ENCODE results near the gene CRADD.
"Not testable (repeated sequence)": the region's sequence is repeated elsewhere in the genome, so short reads cannot be mapped to it uniquely, and the experiment has no call there.

The CRADD gene

DNA sequence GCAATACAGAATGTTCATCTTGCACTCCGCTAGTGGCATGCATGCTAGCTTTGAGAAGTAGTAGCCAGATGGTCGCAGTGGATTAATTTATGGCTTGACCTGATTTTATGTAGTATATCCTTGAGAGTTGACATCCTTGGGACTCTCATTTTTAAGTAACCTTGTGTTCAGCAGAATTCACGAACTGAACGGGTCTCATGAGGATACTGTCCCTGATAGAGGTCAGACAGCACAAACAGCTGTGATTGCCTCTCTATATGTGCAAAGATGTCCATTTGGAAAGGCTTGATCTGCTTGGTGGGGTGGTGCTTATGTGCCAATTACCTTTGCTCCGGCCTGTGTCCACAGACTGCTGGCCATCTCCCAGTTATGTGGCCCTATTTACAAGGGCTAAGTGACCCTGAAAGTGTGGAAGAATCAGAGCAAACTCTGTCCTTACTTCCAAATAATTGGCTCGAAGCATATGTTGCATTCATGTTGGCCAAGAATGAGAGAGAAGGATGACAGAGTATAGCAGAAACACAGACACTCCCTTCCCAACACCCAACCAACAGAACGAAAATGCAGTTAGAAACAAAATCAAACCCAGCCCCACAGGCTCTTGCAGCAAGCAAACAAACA lies 167.1 kb downstream of the CRADD start:
- DNase-seq (ENCODE audit: low read depth): no peak

DNA sequence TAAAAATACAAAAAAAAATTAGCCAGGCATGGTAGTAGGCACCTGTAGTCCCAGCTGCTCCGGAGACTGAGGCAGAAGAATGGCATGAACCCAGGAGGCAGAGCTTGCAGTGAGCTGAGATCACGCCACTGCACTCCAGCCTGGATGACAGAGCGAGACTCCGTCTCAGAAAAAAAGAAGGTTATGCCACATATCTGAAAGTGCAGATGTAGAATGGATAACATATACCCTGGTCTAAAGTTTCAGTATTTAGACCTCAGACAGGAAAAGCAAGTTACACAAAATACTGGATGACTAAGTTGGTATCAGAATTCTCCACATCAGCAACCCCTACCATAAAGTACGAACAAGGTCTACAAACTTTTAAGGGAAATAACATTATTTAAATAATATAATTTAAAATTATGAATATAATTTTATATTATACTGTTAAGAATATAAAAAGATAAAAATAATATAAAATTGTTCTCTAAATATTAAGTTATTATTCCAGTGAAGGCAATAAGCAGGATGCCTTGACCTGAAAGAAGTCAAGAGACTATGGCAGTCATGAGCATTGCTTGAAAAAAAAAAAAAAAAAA lies 169.9 kb downstream of the CRADD start:
- no peak for DNase-seq (ENCODE audit: low read depth)

DNA sequence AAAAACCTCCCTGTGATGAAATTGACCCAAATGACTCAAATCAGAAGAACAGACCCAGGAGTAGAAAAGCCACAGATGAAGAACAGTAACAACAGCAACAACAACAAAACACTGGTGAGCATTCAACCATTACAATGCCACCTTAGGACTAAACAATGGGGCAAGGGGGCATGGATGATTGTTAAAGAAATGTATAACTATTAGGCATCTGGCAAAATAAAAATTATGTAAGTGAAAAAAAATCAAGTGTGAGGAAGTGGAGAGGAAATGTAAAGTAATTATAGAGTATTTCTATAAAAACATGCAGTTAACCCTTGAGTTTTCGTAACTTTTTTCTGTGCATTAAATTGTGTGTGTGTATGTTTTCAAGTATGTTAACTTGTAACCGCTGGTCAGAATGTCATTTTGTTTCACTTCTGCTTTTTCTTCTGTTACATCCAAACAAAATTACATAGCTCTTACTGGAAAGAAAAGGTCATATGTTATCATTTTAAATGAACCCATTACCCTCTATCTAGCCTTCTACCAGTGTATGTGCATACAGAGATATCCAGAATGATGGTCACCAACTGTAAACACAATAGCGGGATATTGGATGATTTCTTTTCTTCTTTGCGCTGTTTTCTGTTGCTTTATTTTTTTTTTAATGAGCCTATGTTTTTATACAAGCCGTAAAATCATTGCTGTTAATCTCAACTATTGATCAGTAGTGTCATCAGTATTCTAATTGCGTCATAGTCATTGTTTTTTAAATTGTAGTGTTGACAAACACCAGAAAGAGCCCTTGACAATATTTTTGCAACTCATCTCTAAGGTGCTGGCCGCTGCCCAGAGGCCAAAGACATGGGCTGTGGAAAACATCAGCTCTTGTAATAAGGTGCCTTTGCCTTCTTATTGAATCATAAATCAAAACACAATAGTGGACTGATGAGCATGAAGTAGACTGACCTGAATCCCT lies 170.6 kb downstream of the CRADD start:
- no peak for DNase-seq (ENCODE audit: low read depth)

DNA sequence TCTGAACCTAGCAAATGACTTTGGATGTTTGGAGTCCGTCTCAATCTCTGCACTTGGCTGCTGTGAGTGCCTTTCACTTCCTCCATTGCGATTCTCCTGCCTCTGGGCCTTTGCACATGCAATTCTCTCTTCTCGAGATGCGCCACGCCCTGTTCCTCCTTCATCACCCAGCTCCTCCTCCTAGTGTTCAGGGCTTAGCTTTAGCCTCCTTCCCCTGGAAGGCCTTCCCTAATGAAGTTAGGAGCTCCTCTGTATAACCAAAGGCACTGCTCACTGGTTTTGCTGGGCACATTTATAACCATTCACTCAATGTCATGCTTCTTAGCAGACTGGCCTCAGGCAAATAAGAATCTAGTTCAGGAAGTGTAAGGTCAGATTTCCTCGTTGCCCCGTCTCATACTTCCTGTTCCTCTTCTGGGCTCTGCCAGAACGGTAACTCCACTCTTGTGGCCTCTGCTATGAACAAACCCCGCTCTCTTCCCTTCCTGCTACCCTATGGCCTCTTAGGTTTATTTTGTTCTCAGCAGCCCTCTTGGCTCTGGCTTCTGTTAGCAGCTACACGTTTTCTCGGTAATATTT lies 171.4 kb downstream of the CRADD start:
- DNase-seq (ENCODE audit: low read depth): no peak

DNA sequence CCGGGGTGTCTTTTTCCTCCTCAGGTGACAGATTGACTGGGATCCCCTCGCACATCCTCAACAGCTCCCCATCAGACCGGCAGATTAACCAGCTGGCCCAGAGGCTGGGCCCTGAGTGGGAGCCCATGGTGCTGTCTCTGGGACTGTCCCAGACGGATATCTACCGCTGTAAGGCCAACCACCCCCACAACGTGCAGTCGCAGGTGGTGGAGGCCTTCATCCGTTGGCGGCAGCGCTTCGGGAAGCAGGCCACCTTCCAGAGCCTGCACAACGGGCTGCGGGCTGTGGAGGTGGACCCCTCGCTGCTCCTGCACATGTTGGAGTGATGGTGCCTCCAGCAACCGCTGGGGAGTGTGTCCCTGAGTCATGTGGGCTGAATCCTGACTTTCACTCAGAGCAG lies 172.8 kb downstream of the CRADD start:
- DNase-seq (ENCODE audit: low read depth): no peak

DNA sequence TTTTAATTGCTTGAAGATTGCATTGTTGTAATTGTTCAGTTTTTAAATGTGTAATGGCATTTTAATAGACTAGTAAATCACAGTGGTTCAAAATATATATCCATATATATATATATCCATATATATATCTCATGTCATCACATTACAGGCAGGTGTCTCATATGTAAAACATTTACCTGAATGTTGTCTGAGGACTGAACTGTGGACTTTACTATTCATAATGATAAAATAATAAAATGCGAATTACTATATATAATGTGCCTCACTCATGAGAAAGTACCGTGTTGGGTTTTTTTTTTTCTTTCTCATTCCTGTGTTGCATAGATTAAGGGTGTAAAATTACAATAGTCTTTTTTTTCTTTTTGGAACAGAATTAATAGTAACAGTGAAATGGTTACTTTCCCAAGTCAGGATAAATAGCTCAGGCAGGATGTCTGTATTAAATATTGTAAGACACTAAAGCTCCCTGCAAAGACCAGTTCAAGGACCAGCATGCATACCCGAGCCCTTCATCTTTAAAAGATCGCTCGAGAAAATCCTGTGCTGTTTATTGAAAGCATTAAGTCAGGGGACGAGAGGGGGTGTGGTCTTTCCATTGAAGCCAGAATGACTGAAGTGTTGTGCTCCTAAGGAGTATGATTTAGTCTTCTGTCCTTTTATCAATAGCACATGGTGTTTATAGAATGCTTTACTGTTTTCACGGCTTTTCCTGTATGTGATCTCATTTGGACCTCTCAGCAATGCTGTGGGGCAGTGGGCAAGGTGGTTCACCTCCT lies 173.5 kb downstream of the CRADD start:
- DNase-seq (ENCODE audit: low read depth): no peak

DNA sequence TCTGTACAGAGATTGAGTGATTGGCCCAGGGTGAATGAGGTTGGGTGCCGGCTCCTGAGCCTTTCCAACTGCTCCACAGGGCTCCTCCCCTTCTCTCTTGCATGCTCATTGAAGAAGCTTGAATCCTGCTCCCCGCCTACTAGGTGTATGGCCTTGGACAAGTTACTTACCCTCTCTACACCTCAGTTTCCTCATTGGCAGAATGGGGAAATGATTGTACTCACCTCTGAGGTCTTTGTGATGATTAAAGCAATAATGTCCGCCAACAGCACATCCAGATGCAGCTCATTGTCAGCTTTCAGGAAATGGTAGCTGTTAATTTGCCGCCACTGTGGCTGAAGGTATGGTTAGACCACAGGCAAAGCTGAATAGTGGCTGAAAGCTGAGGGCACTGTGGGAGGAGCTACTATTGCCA lies 174.1 kb downstream of the CRADD start:
- DNase-seq (ENCODE audit: low read depth): no peak

DNA sequence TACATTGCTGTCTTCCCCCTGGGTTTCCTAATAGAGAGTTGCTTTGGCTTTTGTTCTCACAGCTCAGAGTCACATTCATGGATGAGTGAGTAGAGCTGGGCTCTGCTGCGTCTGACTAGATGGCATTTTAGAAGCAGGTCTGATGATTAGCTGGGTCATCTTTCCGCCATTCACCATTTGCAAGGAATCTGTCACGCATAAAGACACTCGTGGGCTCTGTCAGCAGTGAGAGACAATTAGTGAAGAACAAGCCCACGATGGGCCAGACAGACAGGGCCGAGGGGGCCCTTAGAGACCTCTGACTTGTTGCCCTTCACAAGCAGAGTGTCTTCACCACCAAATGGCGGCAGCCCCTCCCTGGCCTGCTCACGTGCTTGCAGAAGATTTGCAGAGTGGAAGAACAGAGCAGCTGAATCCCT lies 175.0 kb downstream of the CRADD start:
- no peak for DNase-seq (ENCODE audit: low read depth)

DNA sequence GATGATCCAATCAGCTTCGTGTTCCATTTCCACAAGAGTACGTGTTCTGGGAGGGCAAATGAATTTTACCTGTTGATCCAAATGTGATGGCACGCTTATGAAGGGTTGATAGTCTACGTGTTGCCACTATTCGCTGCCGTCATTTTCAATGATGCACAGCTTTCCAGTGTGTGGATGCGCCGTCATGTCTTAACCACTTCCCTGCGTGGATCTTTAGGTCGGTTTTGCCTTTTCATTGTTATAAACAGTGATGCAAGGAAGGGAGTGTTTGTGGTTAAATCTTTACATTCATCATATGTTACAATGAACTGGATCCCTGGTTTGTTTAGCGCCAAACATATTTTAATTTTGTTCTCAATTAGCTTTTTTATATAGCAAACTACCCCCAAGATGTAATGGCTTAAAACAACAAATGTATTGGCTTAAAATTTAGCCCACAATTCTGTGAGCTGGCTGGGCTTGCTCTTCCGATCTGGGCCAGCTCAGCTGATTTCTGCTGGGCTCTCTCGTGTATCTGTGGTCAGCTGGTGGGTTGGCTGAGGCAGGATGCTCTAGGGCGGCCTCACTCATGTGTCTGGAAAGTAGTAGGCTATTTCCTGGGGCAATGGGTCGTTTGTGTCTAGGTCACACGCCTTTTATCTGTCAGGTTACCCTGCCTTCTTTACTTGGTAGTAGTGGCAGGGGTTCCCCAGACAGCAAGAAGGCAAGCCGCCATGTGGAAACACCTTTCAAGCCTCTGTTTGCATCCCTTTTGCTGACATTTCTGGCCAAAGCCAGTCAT lies 176.7 kb downstream of the CRADD start:
- no peak for DNase-seq (ENCODE audit: low read depth)

DNA sequence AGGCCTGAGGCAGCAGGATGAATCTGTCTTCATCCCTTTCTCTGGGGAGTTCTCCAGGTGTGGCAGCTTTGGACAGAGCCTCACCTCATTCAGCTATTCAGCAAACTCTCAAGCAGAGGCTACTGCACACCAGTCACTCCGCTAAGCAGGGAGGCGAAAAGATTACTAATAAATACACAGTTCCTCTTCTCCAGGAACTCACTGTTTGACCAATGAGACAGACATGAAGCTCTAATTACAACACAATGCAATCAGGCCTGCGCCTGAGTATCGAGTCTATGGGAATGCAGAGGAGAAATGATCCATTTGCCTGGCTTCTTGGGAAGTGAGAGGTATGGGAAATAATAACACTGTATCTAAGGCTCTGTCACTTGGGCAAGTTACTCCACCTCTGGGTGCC lies 178.1 kb downstream of the CRADD start:
- no peak for DNase-seq (ENCODE audit: low read depth)

DNA sequence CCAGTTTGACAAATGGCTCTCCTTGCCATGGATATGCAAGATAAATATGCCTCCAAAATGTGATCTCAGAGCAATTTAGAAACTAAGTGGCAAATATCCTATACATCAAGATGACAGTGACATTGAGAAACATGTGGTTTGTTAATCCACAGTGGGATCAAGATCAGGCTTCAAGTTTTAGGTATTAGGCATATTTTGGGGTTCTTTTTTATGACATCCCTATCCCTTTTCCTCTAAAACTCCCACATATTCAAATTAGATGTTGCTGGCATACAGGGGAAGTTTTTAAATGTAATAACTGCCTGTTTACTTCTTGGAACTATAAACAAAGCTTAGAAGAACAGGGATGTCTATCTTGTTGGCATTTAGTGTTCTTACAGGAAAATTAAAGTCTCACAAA lies 179.4 kb downstream of the CRADD start:
- no peak for DNase-seq (ENCODE audit: low read depth)

DNA sequence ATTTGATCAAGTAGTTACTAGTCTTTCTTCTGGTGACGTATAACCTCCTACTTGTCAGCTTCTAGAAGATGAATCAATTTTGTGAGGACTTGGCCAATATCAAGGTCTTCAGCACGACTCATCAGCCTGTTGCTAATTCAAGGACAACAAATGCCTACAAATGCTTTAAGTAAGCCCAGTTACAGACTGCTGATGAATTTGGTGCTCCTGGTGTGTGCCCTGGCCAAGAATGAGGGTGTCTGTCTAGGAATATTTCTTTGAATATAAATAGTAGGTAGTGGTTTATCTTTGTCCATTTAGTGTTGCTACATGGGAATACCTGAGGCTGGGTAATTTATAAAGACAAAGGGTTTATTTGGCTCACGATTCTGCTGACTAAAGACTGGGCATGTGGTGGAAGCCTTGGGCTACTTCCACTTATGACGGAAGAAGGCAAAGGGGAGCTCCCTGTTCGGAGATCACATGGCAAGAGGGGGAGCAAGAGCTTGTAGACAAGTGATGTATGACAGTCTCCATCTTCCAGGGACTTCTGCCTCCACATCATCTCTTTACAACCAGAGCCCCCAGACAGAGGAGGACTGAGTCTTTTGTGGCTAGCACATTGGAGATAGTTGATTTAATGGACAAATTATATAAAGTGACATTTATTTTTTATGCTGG lies 180.2 kb downstream of the CRADD start:
- DNase-seq (ENCODE audit: low read depth): no peak

DNA sequence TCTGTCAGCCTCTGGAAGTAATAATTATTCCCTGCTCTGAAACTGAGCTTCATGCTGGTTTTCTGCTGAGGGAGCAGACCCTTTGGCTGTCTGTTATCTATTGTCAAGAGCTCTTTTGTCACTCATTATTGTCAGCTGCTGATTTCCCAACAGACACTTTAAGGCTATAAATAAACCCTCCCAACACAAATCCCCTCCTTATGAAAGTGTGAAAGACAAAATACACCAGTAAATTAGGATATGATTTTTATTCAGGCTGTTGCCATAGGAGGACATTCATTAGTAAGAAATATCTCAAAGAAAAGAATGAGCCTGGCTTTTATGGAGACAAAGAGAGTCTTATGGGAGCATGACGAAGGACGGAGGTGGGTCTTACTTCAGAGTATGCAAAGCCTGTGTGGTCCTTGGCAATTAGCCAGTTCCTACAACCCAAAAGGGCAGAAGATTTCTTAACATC lies 180.8 kb downstream of the CRADD start:
- DNase-seq (ENCODE audit: low read depth): no peak

DNA sequence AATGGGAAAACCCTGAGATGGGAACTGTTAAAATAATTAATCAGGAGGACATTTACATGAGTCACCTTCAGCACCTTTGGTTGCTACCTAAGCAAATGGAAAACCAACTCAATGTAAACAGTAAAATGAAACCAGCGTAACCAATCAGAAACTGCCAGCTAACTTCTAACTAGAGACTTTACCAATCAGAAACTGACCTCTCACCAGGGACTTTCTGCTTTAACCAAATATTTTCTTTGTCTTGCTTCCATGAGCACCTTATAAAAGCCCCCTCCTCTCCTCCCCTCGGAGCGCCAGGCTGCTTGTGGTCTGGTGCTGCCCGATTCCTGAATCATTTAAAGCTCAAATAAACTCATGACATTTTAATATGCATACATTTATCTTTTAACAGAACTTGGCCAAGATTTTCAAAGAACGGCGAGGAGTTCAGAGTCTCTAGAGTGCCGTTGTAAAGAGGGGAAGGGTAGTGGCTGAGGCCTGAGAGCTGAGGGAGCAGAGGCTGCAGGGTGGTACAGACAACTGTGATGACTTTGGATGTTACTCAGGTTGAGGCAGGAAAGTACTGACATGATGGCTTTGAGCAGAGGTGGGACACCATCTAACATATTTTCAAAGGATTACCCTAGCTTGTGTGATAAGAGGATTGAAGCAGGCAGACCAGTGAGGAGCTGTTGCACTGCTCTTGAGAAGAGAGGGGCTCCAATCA lies 183.6 kb downstream of the CRADD start:
- no peak for DNase-seq (ENCODE audit: low read depth)

DNA sequence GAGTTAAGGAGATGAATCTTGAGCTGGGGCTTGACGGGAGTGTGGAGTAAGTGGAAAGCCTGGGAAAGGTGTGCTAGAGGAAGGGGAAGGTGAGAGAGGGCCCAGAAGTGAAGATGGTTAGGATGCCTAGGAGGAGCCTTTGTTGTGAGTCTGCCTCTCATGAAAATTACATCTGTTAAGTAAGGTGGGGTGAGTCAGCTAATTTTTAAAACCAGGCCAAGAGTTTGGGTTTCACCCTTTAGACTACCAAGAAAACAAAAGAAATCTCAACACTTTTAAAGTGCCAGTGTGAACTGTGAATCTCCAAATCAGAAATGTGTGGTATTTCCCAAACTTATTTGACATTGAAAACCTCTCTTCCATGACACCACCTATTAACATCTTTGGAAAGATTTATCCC lies 185.2 kb downstream of the CRADD start:
- no peak for DNase-seq (ENCODE audit: low read depth)

DNA sequence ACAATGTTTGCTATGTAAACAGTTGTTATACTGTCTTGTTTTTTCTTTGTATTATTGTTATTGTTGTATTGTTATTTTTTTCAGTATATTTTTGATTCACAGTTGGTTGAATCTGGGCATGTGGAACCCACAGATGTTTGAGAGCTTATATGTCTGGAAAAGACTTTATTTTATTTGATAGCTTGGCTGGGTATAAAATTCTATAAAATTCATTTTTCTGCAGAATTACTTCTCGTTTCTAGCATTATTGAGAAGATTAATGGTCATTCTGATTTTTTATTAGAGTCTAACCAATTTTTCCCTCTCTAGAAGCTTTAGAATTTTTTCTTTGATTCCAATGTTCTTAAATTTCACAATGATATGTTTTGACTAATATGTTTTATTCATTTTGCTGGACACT lies 188.6 kb downstream of the CRADD start:
- no peak for DNase-seq (ENCODE audit: low read depth)

DNA sequence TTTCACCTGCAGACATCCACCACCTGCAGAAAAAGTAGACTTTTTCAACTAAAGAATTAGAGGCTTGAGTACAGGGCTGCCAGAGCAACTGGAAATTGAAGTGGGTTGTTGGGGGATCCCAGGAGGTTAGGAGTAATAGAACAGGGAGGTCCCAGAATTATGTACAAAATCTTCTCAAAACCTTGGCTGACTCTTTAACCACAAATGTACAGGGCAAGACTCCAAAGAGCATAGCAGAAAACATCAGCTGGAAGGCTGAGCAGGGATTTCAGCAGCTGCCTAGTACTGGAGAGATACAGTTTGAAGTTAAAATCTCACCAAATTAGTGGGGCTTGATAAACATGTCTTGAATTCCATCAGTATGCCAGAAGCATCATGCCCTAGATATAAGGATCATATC lies 191.6 kb downstream of the CRADD start:
- no peak for DNase-seq (ENCODE audit: low read depth)

DNA sequence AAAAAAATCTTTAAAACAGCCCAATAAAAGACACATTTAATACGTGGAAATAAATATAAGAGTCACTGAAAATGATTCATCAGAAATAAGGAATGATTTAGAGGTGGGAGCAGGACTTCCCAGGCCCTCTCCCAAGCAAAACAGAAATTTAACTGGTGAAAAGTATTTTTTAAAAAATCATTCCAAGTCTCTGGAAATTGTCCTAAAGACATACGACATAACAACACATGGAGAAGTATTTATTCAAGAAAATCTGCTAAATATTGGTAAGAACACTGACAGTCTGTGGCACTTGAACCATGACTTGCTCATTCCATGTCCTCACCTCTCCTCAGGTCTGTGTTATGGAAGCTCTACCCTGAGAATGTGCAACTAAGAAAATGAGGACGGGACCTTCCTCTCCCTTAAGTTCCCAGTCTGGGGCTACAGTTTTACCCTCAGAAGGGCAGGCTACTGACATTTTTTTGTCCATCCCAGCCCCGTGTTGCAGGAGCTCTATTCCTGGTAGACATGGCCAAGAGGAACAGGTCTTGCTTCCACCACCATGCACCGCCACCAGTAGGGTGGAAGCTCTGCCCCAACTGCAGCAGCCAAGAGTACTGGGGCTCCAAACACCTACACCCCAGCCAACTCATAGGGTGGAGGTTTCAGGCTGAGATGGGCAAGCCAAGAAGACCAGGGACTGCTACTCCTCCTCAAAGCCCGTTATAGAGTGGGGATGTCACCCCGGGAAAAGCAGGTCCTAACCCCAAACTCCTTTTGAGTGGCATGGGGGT lies 193.0 kb downstream of the CRADD start:
- no peak for DNase-seq (ENCODE audit: low read depth)

DNA sequence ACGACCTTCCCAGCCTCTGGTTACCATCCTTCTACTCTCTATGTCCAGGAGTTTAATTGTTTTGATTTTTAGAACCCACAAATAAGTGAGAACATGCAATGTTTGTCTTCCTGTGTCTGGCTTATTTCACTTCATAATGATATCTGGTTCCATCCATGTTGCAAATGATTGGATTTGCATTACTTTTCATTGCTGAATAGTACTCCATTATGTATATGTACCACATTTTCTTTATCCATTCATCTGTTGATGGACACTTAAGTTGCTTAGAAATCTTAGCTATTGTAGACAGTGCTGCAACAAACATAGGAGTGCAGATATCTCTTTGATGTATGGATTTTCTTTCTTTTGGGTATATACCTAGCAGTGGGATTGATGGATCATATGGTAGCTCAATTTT lies 194.4 kb downstream of the CRADD start:
- not testable (repeated sequence) for DNase-seq (ENCODE audit: low read depth)

Measured in T follicular helper cell (primary cell).